Fibroblast of skin of right quadriceps (primary cell): ENCODE results near the gene SMARCAD1.
"Not testable (repeated sequence)": the region's sequence is repeated elsewhere in the genome, so short reads cannot be mapped to it uniquely, and the experiment has no call there.

Experiments
- DNase-seq: peaks from one replicate; pipeline ENCODE4 v3.0.0-alpha.2; 2013

The SMARCAD1 gene

GRCh38 chr4:94228493-94229216 lies 21.0 kb downstream of the SMARCAD1 start:
- no peak for DNase-seq

- no peak for DNase-seq
Observed at GRCh38 chr4:94232519-94232918, 24.9 kb downstream of the SMARCAD1 start.

- DNase-seq: no peak
Observed at GRCh38 chr4:94235825-94236224, 28.2 kb downstream of the SMARCAD1 start.

- no peak for DNase-seq
Observed at GRCh38 chr4:94237271-94237670, 29.6 kb downstream of the SMARCAD1 start.

GRCh38 chr4:94238160-94238559 lies 30.5 kb downstream of the SMARCAD1 start:
- DNase-seq: no peak

- DNase-seq: peak; percentile 5
Observed at GRCh38 chr4:94240384-94240783, 32.7 kb downstream of the SMARCAD1 start.

- DNase-seq: no peak
Observed at GRCh38 chr4:94244087-94244828, 36.6 kb downstream of the SMARCAD1 start.

- no peak for DNase-seq
Observed at GRCh38 chr4:94244829-94245185, 37.1 kb downstream of the SMARCAD1 start.

GRCh38 chr4:94251094-94251493 lies 43.4 kb downstream of the SMARCAD1 start:
- no peak for DNase-seq

GRCh38 chr4:94253036-94253435 lies 45.4 kb downstream of the SMARCAD1 start:
- DNase-seq: no peak

GRCh38 chr4:94256144-94256783 lies 48.6 kb downstream of the SMARCAD1 start:
- no peak for DNase-seq

- DNase-seq: no peak
Observed at GRCh38 chr4:94256828-94257227, 49.2 kb downstream of the SMARCAD1 start.

GRCh38 chr4:94262163-94263016 lies 54.7 kb downstream of the SMARCAD1 start:
- DNase-seq: no peak

- DNase-seq: no peak
Observed at GRCh38 chr4:94267037-94267436, 59.4 kb downstream of the SMARCAD1 start.

GRCh38 chr4:94271248-94271647 lies 63.6 kb downstream of the SMARCAD1 start:
- DNase-seq: no peak

GRCh38 chr4:94274912-94275311 lies 67.2 kb downstream of the SMARCAD1 start:
- peak; percentile 53 for DNase-seq

GRCh38 chr4:94276204-94276603 lies 68.5 kb downstream of the SMARCAD1 start:
- no peak for DNase-seq

GRCh38 chr4:94277534-94277933 lies 69.9 kb downstream of the SMARCAD1 start:
- DNase-seq: no peak

- DNase-seq: no peak
Observed at GRCh38 chr4:94278781-94279180, 71.1 kb downstream of the SMARCAD1 start.

GRCh38 chr4:94284889-94285288 lies 77.2 kb downstream of the SMARCAD1 start:
- DNase-seq: no peak

- no peak for DNase-seq
Observed at GRCh38 chr4:94285666-94286065, 78.0 kb downstream of the SMARCAD1 start.

- no peak for DNase-seq
Observed at GRCh38 chr4:94290245-94290644, 82.6 kb downstream of the SMARCAD1 start.

GRCh38 chr4:94293981-94294380 lies 86.3 kb downstream of the SMARCAD1 start:
- not testable (repeated sequence) for DNase-seq
